Pancreas (tissue), 10 donors: ENCODE results near the gene CYP2U1. TPM values are rescaled to one million over a fixed set of nuclear protein-coding genes. Genes with fewer than 3 reads are reported as not detected.

ENCODE experiments used
- ATAC-seq, 4 donors: fragments of 200-7000 bp; cut with Tn5 transposase; one replicate each; pipeline versions ENCODE4 v1.8.0 to v1.9.1; 2020; ENCODE audit warnings: mild to moderate bottlenecking in 4 of 4, moderate library complexity in 4 of 4
- DNase-seq, 6 donors: peaks; one replicate each; pipeline ENCODE4 v3.0.0-alpha.2; 2020
- FAIRE-seq: peaks from 2 replicates; lab custom pipeline; 2012; peaks lifted over from hg19 to GRCh38; lab: Jason Lieb, UNC
- H3K27ac ChIP-seq, 4 donors: fragments of 200-600 bp; sonication (generic); 1 replicate in 3 of 4; 2 replicates in 1 of 4; pipeline versions ENCODE4 v1.5.0 to v1.8.0; 2020
- H3K27me3 ChIP-seq, 4 donors: fragments of 200-600 bp; one replicate each; pipeline ENCODE4 v1.8.0; 2021
- H3K36me3 ChIP-seq, 3 donors: fragments of 200-600 bp; sonication (generic) in 1 of 3; one replicate each; pipeline versions ENCODE4 v1.5.0 to v1.8.0; 2020 to 2021
- H3K4me1 ChIP-seq, 3 donors: fragments of 200-600 bp; one replicate each; pipeline ENCODE4 v1.8.0; 2021
- H3K4me3 ChIP-seq, 4 donors: fragments of 200-600 bp; sonication (generic) in 2 of 4; one replicate each; pipeline versions ENCODE4 v1.5.0 to v1.8.0; 2020 to 2021
- H3K9me3 ChIP-seq, 4 donors: fragments of 200-600 bp; one replicate each; pipeline ENCODE4 v1.8.0; 2021
- WGBS, 2 donors: extraction: QIAGEN DNeasy Blood & Tissue Kit; methylation state at CpG; one replicate each; pipeline ENCODE4 v1.1.7; 2013; 5-methylcytosine and 5-hydroxymethylcytosine counted together
- intact Hi-C, 3 donors: fragments of 100-400 bp; cut with DNase I; formaldehyde crosslinking; loops; one replicate each; pipeline versions ENCODE4 v1.11.1 to v1.14.2; 2022
- polyA plus RNA-seq, 2 donors: library from polyadenylated mRNA; stranded (reverse); fragments of 200-250 nt; gene quantifications; one replicate each; pipeline ENCODE4 v1.2.3, GENCODE V29; 2013
- total RNA-seq, 6 donors: library from RNA; stranded (reverse); fragmentation: NEBNext Ultra II Directional in 4 of 6; extraction: Animal tissue kit (Norgen Biotek cat#: 25700) in 4 of 6; gene quantifications; one replicate each; pipeline versions ENCODE4 v1.2.1 to v1.2.4, GENCODE V29; 2021 to 2023
- TF ChIP-seq, protein P1 (sequence below), 4 donors: fragments of 200-600 bp; sonication (generic) in 3 of 4; IDR thresholded peaks; one replicate each; pipeline versions ENCODE4 v1.5.0 to v1.8.0; 2021; ENCODE audit warnings: antibody characterized with exemption in 4 of 4
- donor health status: healthy with polysubstance abuse.
- donor health status: DM: no; HTN: no; CAD: no; lungs with moderate emphysema.
- donor health status: DM: no; HTN: no; CAD: no.
- donor health status: control.
- donor health status: control.
- donor health status: Bipolar disorder and iron deficiency.
- donor health status: DM: yes; HTN: yes; CAD: no.
- donor health status: DM: no; HTN: no; CAD: no.
- donor health status: DM: no; HTN: no; CAD: no.
- donor health status: DM: yes; HTN: yes; CAD: no.

The CYP2U1 gene
- total and polyA plus RNA-seq, 8 donors: 0.92 to 5.0 (median 1.6) TPM

DNA sequence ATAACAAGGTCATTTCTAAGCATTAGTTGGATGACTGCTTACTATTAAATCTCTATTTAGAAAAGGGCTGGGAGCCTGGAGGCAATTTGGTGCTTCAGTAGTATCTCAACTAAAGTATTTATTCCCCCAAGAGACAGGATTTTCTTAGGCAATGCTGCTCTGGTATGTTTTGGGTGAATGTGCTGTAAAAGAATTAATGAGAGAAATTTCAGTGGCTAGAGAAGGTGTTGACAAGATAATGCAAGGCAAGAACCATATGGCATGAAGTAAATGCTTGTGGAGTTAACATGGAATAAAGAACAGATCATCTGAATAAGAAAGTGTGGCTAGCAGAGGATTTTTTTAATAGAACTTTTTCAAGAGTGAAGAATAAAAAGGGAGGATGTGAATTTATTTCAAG is 3.9 kb downstream of the CYP2U1 start:
- H3K4me3 ChIP-seq: no peak overlapping the region
- DNase-seq (no peak), FAIRE-seq (no peak), ATAC-seq (no peak)
- H3K9me3 ChIP-seq: no peaks in the 10 kb centered on the region
- H3K36me3 ChIP-seq: no peaks in the 10 kb centered on the region
- TF ChIP-seq, protein P1, sequence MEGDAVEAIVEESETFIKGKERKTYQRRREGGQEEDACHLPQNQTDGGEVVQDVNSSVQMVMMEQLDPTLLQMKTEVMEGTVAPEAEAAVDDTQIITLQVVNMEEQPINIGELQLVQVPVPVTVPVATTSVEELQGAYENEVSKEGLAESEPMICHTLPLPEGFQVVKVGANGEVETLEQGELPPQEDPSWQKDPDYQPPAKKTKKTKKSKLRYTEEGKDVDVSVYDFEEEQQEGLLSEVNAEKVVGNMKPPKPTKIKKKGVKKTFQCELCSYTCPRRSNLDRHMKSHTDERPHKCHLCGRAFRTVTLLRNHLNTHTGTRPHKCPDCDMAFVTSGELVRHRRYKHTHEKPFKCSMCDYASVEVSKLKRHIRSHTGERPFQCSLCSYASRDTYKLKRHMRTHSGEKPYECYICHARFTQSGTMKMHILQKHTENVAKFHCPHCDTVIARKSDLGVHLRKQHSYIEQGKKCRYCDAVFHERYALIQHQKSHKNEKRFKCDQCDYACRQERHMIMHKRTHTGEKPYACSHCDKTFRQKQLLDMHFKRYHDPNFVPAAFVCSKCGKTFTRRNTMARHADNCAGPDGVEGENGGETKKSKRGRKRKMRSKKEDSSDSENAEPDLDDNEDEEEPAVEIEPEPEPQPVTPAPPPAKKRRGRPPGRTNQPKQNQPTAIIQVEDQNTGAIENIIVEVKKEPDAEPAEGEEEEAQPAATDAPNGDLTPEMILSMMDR (IDR thresholded peaks at IDR 0.05): no peak
- H3K27ac ChIP-seq: no peak overlapping the region
- H3K4me1 ChIP-seq: no peaks in the 10 kb centered on the region
- intact Hi-C loops: no loop called here
- no peaks in the 10 kb centered on the region for H3K27me3 ChIP-seq

DNA sequence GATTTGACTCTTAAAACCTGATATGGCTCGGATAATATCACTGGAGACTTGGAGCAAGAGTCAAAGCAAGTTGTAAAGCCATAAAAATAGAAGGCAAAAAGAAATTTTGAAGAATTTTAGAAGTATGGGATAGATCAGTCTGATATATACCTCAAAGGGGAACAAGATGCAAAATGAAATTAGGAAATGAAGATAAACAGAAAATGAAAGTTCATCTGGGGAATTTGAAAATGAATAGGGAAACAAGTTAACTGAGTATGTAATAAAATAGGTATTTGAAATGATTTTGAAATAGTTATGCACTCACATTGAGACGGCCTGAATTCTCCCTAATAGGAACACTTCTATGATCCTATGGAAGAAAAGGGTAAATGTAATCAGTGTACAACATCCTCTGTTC is 5.7 kb downstream of the CYP2U1 start:
- H3K36me3 ChIP-seq: no peaks in the 10 kb centered on the region
- DNase-seq (no peak), ATAC-seq (no peak), FAIRE-seq (no peak)
- H3K4me3 ChIP-seq: no peak overlapping the region
- H3K9me3 ChIP-seq: no peaks in the 10 kb centered on the region
- TF ChIP-seq, protein P1 (IDR thresholded peaks at IDR 0.05): no peak
- intact Hi-C loops: no loop called here
- H3K27me3 ChIP-seq: no peaks in the 10 kb centered on the region
- WGBS, 2 donors: 91 to 92% methylated on average over 2 of the region's 2 CpGs
- H3K27ac ChIP-seq: no peak overlapping the region
- no peaks in the 10 kb centered on the region for H3K4me1 ChIP-seq

DNA sequence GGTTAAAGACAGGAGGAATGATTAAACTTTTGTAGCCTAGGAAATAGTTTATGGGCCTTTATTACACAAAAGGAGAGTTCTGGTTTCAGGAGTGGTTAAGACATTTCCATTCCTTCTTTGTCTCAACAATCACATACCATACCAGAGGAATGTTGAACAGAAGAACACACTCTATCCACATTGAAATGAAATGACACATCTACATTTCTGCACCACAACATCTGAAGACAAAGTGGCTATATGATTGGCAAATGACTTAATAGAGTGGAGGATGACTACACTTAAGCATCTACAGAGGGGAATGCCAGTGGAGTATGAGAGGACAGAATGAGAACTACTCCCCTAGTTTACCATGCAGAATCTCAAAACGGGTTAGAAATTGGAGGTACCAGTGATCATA is 8.0 kb downstream of the CYP2U1 start:
- Histone ChIP-seq H3K27ac (no peak overlapping the region), H3K27me3 (no peaks in the 10 kb centered on the region), H3K4me3 (no peak overlapping the region), H3K9me3 (no peaks in the 10 kb centered on the region), H3K36me3 (no peaks in the 10 kb centered on the region), H3K4me1 (no peaks in the 10 kb centered on the region)
- TF ChIP-seq, protein P1 (IDR thresholded peaks at IDR 0.05): no peak
- intact Hi-C loops: no loop called here
- DNase-seq (no peak), FAIRE-seq (no peak), ATAC-seq (no peak)
- 90 to 100% methylated on average over 1 of the region's 1 CpG for WGBS, 2 donors

DNA sequence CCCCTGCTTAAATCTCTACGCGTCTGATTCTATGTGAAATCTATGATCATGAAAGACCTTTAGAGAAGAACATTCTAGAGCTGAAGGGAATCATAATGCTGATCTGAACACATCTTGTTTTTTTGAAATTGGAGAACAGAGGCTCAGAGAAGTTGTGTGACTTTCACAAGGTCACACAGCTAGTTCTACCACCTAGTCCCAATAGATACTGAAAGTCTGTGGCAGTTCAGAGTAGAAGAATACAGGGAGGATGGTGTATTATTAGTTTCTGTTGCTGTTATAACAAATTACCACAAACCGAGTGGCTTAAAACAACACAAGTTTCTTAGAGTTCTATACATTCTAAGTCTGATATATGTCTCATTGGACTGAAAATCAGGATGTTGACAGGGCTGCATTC is 14.5 kb downstream of the CYP2U1 start:
- Histone ChIP-seq H3K27me3 (no peaks in the 10 kb centered on the region), H3K4me3 (no peak overlapping the region), H3K36me3 (no peaks in the 10 kb centered on the region), H3K4me1 (no peaks in the 10 kb centered on the region), H3K9me3 (no peaks in the 10 kb centered on the region), H3K27ac (no peak overlapping the region)
- 93 to 97% methylated on average over 3 of the region's 3 CpGs for WGBS, 2 donors
- TF ChIP-seq, protein P1 (IDR thresholded peaks at IDR 0.05): no peak
- intact Hi-C loops: no loop called here
- DNase-seq (no peak), FAIRE-seq (no peak), ATAC-seq (no peak)

DNA sequence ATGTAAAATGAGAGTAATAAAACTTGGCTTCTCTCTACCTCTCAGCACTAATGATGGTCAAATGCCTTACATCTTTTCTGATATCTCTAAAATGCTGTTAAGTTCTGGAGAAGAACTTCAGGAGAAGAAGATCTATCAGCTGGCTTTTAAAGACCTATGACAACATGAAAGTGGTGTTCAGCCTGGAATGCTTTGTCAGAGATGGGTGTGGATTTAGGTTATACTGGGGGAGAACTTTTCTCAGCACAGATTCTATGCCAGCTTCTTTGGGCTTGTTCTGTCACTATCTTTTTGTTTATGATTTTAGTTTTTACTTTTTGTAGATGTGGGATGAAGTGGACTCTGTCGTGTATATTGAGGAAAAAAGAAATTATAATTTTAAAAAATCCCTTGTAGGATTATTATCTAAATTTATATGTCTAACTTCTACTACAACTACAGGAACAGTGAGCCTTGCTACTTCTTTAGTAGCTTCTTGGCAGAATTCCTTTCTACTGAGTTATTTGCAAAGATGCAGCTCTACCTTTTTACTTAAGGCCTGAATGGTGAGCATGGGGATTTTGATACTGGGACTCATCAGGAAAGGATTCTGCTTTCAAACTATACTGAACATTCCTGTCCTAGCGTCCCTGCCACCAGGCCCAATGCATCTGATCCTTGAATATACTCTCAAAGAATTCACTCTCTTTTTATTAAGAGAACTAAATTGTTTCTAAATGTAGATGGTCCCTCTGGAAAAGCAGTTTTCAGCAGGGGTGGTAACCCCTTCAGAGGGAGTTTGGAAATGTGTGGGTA is 19.6 kb downstream of the CYP2U1 start:
- H3K4me3 ChIP-seq: no peak overlapping the region
- FAIRE-seq (no peak), ATAC-seq (no peak), DNase-seq (no peak)
- no peaks in the 10 kb centered on the region for H3K9me3 ChIP-seq
- no peaks in the 10 kb centered on the region for H3K36me3 ChIP-seq
- no peaks in the 10 kb centered on the region for H3K4me1 ChIP-seq
- intact Hi-C loops: no loop called here
- TF ChIP-seq, protein P1 (IDR thresholded peaks at IDR 0.05): no peak
- no peak overlapping the region for H3K27ac ChIP-seq
- H3K27me3 ChIP-seq: no peaks in the 10 kb centered on the region
- WGBS, 2 donors: 89 to 98% methylated on average over 2 of the region's 2 CpGs
